Measurements from ENCODE around the gene ASGR1.

ASGR1 gene, protein sequence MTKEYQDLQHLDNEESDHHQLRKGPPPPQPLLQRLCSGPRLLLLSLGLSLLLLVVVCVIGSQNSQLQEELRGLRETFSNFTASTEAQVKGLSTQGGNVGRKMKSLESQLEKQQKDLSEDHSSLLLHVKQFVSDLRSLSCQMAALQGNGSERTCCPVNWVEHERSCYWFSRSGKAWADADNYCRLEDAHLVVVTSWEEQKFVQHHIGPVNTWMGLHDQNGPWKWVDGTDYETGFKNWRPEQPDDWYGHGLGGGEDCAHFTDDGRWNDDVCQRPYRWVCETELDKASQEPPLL

DNA sequence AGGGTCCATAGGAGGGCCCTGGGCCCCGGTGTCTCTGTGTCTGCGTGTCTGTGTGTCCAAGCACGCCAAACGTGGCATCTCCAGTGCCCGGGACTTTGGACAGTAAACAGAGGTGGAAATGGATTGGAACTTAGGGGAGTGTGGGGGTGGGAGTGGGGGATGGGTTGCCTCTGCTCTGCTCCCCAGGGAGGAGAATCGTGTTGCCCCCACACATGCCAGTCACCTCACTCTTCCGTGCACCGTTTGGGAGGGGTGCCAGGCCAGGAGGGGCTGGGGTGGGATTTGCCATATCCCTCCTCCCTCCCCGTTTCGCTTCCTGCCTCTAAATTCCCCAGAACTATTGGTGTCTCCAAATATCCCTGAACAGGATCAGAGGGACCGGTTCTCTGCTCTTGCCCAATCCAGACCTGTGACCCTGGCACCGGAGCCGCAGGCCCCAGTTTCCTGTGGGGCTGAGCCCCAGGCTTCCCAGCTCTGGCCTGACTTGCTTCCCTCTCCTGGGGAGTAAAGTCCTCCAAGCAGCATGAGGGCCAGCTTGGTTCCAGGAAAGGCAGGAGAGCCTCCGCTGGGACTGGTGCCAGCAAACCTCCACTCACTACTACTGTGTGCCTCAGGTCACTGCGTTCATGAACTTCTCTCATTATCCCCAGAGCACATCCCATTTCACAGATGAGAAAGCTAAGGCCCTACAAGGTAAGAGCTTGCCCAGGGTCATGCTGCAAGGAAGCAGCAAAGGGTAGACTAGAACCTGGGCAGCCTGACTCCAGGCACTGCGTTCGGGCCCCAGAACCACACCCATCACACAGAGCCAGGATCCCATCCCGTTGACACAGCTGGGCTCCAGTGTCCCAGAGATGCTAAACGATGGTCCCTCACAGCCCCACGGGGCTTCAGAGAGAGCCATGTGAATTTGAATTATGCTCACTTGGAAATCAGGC, at the start of gene ASGR1:
TSS of gene ASGR1 (minus strand) at position 54 of the 938 bp plus-strand sequence. CDS start 807 bp downstream, outside the sequence.
- no peak within 1 kb of the TSS for H3K27ac ChIP-seq
- no peak for TF ChIP-seq ZFX (IDR thresholded peaks at IDR 0.05; ENCODE audit: borderline replicate concordance)
- TF ChIP-seq, protein P1, sequence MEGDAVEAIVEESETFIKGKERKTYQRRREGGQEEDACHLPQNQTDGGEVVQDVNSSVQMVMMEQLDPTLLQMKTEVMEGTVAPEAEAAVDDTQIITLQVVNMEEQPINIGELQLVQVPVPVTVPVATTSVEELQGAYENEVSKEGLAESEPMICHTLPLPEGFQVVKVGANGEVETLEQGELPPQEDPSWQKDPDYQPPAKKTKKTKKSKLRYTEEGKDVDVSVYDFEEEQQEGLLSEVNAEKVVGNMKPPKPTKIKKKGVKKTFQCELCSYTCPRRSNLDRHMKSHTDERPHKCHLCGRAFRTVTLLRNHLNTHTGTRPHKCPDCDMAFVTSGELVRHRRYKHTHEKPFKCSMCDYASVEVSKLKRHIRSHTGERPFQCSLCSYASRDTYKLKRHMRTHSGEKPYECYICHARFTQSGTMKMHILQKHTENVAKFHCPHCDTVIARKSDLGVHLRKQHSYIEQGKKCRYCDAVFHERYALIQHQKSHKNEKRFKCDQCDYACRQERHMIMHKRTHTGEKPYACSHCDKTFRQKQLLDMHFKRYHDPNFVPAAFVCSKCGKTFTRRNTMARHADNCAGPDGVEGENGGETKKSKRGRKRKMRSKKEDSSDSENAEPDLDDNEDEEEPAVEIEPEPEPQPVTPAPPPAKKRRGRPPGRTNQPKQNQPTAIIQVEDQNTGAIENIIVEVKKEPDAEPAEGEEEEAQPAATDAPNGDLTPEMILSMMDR (IDR thresholded peaks at IDR 0.05): no peak

DNA sequence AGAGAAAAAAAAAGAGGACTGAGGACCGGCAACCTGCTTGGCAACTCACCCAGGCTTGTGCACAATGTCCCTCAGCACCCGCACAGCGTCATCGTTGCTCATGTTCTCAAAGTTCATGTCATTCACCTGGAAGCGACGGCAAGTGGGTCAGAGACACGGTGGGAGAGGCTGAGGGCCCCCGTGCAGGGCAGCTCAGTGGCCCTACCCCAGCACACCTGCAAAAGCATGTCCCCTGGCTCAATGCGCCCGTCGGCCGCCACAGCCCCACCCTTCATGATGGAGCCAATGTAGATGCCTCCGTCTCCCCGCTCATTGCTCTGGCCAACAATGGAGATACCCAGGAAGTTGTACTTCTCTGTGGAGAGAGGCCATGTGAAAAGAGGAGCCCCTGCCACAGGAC, 49.8 kb upstream of the ASGR1 start:
- no peak overlapping the region; the same call in 1 of the 2 replicates for H3K27ac ChIP-seq
- TF ChIP-seq, protein P1 (IDR thresholded peaks at IDR 0.05): no peak
- no peak for TF ChIP-seq ZFX (IDR thresholded peaks at IDR 0.05; ENCODE audit: borderline replicate concordance)

DNA sequence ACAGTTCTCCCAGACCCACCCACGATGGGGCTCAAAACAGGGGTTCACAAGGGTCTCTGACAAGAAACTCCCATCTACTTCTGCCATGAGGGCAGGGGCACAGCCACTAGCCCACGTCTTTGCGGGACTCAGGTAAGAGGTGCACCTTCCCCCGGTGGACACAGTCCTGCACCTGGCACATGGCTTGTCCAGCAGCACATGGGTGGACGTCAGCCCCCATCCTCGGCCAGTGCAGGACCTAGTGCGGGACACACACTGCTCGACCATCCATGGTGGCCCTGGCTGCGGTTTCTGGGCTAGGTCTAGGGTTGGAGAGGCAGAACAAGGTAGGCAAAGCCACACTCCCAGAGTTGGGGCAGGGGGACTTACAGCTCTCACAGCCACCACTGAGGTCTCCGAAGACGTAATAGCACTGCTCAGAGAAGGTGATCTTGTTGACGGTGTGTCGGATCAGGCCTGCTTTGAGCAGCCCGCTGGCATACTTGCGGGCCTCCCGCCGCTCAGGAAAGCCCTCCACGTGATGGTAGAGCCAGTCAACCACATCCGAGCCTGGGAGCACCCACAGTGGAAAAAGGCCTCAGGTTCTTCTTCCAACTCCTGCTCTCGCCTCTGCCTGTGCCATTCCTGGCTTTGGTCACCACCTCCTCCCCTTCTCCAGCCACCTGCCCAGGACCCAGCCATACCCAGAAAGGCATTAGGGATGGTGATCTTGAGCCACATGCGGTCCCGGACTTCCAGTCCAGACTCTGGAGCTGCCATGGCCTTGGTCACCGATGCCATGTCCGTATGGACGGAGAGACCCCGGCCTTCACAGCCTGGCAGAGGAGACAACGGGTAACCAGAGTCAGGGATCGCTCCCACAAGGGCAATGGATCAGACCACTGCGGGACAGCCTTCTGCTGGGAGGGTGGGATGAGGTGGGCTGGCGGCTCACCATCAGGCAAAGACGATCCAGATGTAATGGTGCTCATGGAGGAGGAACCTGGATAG, 47.8 kb upstream of the ASGR1 start:
- H3K27ac ChIP-seq: peak overlapping the region; percentile 98; the same call in 1 of the 2 replicates
- TF ChIP-seq, protein P1 (IDR thresholded peaks at IDR 0.05): no peak
- no peak for TF ChIP-seq ZFX (IDR thresholded peaks at IDR 0.05; ENCODE audit: borderline replicate concordance)

DNA sequence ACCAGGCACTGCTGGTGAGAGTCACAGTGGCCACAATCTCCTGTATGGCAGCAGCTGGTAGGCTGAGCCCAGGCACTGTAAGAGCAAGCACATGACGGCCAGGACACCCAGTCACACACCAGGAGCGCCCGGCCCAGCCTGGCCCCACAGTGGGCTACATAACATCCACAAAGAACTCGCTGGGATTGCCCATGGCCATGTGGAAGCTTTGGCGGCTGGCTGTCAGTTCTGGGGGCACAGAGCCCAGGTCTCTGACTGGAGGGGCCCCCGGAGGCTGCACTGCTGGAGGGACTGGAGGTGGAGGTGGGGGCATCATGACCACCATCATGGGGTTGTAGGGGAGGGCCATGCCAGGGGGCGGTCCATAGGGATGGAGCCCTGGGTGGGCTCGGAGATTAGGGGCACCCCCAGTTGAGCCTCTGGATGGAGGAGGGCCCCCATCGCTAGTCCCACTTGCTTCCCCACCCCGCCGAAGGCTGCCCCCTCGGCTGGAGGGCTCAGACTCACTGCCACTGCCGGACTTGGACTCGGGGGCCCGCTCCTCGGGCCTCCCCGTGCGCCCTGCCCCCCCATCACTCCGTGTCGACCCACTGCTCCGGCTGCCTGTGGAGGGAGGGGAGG, 46.7 kb upstream of the ASGR1 start:
- TF ChIP-seq ZFX (IDR thresholded peaks at IDR 0.05; ENCODE audit: borderline replicate concordance): no peak
- TF ChIP-seq, protein P1 (IDR thresholded peaks at IDR 0.05): no peak
- H3K27ac ChIP-seq: peak overlapping the region; percentile 98

DNA sequence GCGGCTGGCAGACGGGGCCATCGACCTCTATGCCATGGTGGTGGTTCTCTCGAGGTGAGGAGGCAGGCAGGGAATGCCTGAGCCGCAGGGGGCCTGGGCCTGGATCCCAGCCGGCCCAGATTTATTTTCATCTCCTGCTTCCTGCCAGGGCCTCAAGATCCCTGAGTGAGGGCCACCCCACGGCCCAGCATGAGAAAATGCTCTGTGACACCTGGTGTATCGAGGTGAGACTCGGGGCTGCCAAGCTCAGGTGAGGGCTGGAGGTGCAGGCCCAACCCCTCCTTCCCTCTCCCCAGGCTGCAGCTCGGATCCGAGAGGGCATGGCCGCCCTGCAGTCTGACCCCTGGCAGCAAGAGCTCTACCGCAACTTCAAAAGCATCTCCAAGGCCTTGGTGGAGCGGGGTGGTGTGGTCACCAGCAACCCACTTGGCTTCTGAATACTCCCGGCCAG, 45.5 kb upstream of the ASGR1 start:
- H3K27ac ChIP-seq: peak overlapping the region; percentile 98
- TF ChIP-seq ZFX (IDR thresholded peaks at IDR 0.05; ENCODE audit: borderline replicate concordance): no peak

DNA sequence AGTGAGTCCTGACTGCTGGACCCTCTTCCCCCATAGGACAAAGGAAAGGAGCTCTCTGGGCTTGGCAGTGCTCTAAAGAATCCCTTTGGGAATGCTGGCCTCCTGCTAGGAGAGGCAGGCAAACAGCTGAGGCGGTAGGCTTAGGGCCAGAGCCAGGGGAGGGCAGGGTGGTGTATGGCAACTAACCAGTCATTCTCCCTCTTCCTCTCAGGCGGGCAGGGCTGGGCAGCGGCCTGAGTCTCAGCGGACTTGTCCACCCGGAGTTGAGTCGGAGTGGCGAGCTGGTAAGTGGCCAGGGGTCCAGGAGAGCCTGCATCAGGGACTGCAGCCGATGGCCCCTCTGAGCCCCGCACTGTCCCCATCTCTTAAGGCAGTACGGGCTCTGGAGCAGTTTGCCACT, 44.9 kb upstream of the ASGR1 start:
- TF ChIP-seq ZFX (IDR thresholded peaks at IDR 0.05; ENCODE audit: borderline replicate concordance): no peak
- TF ChIP-seq, protein P1 (IDR thresholded peaks at IDR 0.05): no peak
- peak overlapping the region; percentile 98 for H3K27ac ChIP-seq

Measured in 22Rv1 (cell line).